NCI-H69 (cell line): ENCODE results near the gene DCT.
"Not testable (repeated sequence)": the region's sequence is repeated elsewhere in the genome, so short reads cannot be mapped to it uniquely, and the experiment has no call there.

ENCODE experiments used
- DNase-seq: peaks from one replicate; lab custom pipeline; 2025; lab: John Stamatoyannopoulos, UW

Gene DCT

DNA sequence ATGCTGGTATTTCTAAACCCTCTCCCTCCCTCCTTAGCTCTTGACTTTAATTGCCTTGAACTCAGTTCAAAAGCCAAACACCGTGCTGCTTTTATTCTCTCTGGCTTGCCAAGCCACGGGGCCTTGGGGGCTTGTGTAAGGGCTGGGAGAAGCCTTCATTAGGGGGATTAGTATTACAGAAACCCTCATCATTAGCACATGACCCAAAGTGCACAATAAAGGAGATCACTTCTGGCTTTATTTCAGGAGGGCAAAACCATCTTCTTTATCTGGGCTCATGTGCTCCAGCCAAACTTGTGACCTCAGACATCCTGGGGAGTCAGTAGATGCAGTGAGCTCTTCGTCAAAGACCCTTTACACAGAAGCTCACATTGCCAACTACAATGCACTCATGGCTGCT is at the start of gene DCT:
DCT (minus strand) TSS at position 67 of the 400 bp plus-strand sequence. CDS start 427 bp downstream, outside the sequence.
- peak; percentile 78 for DNase-seq

DNA sequence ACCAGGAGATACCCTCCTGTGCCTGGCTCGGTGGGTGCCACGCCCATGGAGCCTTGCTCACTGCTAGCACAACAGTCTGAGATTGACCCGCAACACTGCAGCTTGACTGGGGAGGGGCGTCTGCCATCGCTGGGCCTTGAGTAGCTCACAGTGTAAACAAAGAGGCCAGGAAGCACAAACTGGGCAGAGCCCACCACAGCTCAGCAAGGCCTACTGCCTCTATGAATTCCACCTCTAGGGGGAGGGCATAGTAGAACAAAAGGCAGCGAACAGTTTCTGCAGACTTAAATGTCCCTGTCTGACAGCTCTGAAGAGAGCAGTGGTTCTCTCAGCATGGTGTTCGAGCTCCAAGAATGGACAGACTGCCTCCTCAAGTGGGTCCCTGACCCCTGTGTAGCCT is 47.5 kb upstream of the DCT start:
- peak; percentile 23 for DNase-seq

DNA sequence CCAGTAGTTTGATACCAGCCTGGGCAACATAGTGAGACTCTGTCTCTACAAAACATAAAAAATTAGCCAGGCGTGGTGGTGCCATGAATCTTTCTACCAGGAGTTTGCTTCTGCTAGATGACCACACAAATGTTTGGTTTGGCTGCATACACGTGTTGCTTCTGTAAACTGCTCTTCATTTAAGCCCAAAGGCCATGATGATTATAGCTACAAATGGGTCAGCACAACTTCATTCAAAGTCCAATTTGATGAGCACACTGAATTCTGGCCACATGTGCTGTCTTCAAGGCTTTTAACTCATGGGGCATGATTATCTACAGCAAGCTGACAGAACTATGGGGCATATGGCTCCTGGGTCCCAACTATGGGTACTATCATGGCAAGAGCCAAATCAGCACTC is 46.3 kb upstream of the DCT start:
- DNase-seq: no peak

DNA sequence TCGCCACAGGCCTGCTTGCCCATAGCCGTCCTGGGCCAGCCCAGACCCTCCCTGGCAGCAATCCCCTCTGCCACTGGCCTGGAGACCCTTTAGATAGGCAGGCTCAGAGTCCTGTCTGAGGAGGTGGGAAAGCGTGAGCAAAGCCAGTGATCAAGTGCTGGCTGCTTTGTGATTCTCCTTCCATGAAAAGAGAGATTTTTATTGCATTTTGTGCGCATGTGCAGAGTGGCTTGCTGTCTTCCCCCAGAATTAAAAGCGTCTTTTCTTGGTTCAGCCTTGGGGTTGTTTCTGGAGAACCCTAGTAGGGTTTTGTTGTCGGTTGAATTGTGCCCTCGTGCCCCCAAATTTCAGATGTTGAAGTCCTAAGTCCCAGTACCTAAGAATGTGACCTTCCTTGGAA is 44.9 kb upstream of the DCT start:
- DNase-seq: no peak

DNA sequence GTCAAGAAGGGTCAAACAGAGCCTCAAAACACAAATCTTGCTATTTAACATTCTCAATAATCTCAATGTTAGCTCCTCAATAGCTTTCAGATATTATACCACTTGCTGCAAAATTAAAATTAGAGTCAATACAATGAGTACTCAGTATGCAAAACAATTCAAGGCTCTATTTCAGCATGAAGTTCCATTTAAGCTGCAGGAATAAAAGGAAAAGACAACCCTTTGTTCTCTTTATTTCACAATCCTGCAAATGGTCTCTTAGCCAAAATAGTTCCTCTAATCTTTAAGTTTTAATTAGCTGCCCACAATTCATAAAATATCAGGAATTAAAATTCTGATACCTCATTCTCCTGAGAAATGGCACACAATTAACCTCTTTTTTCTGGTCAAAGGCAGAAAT is 40.5 kb upstream of the DCT start:
- DNase-seq: no peak

DNA sequence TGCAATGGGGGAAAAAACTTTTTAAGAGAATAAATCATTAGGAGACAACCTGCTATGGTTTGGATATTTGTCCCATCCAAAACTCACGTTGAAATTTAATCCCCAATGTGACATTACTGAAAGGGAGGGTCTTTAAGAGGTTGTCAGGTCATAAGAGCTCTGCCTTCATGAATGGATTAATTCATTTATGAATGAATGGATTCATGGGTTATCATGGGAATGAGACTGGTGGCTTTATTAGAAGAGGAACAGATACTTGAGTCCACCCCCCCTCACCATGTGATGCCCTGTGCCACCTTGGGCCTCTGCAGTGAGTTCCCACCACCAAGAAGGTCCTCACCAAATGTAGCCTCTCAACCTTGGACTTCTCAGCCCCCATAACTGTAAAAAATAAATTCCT is 37.0 kb upstream of the DCT start:
- DNase-seq: no peak

DNA sequence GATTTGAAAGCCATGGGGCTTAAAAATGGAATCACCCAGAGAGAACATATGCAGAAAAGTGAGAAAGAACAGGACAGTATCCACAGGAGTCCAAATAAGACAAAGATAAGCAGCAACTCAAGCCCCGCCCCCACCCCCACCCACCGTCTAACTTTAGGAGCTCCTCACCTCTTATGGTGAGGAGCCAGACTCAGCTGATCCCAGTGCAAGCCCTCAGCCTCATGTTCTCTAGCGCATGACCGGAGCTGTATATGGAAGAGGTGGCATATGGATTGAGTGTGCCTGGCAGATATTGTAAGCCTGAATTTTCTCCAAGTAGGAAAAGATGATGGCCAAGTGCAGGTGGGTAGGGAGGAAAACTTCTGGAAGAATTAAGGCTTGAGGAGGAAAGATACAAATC is 36.4 kb upstream of the DCT start:
- DNase-seq: no peak

DNA sequence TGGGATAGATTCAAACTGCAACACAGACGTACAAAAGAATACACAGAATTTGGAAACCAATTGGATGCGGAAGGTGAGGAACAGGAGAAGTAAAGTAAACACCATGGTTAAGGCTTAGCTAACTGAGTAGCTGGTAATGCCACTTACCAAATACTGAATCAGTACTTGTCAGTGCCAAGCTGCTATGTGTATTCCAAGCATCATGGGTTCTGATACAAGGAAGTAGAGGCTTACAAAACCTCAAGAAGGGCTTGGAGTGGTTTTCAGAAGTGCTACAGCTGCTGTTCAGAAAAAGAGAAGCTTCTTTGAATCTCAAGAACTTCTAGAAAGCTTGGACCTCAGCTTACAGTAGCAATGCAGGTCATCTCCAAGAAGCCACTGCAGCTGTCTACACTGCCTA is 35.9 kb upstream of the DCT start:
- no peak for DNase-seq

DNA sequence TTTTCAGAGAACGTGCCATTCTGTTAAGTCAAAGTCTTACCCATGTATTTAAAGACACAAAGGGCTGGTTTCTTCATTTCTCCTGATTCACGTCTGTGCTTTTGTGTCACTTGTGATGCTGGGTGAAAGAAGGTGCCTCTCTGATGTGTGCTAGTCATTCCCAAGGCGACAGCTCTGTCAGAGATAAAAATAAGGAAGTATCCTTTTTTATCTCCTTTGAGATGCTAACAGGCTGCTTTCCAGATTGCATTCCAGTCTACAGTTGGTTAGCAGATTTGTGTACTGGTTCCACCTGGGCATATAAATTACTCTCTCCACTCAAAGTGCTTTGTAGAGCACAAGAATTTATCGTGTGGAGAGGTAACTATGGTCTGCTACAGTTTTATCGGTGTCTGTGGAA is 33.5 kb upstream of the DCT start:
- no peak for DNase-seq

DNA sequence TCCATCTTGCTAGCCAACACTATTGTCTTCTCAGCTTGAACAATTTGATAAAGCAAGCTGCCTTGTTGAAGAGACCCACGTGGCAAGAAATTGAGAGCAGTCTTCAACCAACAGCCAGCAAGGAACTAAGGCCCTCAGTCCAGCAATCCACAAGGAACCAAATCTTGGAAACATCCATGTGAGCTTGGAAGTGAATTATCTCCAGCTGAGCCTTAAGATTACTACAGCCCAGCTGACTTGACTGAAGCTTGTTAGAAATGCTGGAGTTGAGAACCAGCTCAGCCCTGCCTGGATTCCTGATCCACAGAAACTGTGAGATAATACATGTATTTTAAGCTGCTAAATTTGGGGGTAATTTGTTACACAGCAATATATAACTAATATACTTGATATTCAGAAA is 26.2 kb upstream of the DCT start:
- no peak for DNase-seq

DNA sequence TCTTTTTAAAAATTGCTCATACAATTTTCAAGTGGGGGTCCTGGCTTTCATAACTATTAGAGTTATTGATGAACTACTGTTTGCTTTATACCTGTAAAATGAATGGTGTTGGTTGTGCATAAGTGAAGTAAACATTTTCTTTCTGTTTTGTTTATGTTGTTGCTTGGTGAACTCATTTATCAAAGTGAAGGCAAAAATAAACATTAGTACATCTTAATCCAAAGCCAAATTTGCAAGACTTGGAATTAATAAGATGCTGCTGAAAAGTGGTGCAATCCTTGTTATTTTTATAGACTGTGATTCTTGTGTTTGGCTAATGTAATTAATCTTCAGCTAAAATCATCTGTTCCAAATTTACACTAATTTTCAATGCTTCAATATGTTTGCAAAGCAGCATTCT is 24.4 kb upstream of the DCT start:
- DNase-seq: no peak

DNA sequence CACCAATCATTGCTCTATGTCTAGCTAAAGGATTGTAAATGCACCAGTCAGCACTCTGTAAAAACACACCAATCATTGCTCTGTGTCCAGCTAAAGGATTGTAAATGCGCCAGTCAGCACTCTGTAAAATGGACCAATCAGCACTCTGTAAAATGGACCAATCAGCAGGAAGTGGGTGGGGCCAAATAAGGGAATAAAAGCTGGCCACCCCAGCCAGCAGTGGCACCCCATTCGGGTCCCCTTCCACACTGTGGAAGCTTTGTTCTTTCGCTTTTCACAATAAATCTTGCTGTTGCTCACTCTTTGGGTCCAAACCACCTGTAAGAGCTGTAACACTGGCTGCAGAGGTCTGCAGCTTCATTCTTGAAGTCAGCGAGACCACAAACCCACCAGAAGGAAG is 19.3 kb upstream of the DCT start:
- not testable (repeated sequence) for DNase-seq

DNA sequence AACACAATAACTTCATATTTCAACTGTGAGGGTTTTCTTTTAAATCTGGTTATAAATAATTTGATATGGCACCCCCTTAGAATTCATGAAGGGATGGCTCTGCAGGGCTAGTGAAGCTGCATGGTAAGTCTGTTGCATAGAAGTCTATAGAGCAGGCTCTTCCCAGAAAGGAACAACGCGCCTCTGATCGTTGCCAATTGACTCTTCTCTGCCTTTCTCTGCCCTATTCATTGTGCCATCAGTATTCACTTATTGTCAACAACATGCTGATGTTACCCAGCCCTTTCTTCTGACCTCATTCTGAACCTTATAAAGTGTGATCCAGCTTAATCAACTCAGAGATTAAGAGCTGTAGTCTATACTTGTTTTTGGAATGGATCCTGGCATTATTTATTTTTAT is 16.3 kb upstream of the DCT start:
- DNase-seq: no peak

DNA sequence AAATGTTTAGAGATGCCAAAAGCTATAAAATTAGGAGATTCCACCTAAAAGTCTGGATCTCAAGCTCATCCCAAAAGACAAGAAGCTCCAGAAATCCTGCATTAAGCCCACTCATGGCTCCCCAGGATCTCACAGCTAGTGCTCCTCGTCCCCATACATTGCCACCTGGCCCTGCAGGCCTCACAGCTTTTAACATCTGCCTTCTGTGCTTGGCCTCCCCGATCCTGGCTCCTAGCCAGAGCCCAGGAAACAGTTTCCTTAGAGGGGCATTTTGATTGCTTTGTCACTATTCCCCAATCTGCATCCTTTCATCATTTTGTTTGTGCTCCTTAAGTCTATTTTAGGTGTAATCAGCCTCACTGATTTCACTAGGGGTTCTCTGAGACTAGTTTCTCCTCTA is 14.5 kb upstream of the DCT start:
- DNase-seq: peak; percentile 91

DNA sequence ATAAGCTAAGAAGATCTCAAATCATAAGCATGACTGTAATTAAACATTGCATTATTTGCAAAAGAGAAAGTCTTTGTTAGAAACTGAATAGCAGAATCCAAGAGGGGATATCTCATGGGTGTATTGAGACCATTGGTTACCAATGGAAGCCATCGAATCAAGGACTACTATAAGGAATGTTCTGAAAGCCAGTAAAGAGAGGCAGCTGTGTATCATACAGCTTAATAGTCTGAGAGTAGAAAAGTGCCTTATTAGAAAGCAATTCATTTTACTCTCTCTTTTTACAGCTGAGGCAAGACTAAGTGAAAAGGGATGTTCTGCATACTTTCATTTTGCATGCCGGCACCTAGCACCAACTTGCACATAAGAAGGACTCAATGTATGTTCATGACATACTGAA is 7.6 kb upstream of the DCT start:
- DNase-seq: no peak

DNA sequence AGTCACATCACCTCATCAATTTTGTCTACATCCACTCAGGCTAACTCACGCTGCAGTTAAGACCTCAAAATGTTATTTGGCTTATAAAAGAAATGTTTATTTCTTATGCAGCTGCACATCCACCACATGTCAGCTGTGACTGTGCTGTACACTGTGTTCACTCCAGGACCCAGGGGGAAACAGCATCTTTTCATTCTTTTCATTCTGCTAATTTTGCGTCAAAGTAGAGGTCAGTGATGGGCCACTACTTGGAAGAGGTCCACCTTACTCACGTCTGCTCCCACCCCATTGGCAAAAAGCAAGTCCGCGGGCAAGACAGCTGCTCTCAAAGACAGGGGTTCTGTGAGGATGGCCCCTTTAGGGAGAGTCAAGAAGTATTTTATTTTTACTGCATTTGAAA is 4.5 kb upstream of the DCT start:
- DNase-seq: no peak

DNA sequence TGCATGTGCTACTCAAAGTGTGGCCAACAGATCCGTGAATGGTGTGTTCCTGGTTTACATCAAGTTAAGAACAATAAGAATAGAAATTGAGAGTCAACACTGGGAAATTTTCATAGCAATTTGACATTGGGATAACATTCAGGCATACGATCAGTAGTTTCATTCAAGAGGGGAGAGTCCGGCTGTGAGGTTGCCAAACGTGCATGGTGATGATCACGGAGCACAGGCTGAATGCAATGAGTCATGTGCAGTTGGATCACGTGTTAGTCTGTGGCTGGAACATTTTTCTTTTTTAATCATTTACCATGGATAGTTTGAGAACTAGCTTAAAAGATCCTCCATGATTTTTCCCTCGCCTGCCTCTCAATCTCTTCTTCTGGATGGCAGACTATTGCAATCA is 2.5 kb upstream of the DCT start:
- no peak for DNase-seq

DNA sequence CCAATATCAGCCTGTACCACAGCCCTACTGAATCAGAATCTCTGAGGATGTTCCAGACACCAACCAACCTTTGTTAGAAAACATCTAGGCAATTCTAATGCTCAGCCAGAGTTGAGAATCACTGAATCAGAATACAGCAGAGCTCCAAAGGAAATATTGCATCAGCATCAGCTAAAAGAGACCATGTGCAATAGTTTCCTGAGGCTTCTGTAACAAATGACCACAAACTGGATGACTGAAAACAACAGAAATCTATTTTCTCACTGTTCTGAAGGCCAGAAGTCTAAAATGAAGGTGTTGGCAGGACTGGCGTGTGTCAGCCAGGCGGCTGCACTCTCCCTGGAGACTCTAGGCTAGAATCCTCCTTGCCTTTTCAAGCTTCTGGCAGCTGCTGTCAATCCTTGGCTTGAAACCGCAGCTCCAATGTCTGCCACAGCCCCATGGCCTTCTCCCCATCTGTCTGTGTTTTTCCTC is 1.2 kb upstream of the DCT start:
- DNase-seq: peak; percentile 25

DNA sequence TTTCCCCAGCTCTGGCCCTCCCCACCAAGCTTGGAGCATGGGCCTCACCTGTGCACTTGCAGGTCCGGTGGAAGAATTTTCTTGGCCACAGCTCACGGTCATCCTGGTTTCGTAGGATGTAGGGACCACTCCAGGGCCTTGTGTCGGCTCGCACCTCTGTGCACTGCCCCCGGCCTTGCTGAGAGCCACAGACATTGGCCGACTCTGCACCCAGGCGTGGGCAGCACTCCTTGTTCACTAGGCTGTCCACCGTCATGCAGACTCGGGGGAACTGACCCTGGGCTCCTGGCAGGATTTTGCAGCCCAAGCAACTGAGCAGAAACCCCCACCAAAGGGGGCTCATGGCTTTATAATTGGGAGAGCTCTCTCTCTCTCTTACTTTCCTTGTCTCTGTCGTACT is 569 bp downstream of the DCT start:
- no peak for DNase-seq

DNA sequence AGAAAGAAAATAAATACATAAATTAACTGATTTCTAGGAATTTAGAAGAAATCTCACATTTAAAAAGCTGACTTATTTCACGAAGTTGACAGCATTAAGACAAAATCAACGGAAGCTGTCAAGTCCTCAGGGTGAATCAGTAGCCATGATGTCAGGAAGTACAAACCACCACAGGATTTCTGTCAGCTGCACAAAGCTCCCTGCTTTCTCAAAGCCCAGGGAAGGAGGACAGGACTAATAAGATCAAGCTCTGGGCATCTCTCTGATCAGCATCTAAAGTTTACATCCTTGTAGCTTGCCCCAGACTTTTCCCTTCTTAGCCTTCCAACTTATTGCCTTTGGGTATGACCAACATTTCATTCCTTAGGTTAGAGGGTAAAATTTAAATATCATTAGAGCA is 9.4 kb downstream of the DCT start:
- DNase-seq: no peak

DNA sequence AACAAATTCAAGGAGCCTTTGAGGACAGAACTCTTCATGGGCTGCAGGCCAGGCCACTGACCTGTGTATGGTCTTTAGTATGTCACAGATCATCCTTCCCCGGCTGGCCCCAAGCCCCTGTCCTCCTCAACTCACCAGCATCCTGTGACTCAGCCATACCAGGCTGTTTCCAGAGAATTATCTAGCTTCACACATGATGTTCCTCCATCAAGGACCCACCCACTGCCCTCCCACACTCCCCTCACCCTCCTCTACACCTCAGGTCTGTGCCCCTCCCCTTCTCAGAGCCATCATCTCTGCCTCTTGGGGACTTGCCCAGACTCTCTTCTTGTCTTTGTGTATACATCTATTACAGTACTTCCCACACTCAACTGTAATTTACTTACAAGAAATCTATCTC is 14.7 kb downstream of the DCT start:
- DNase-seq: peak; percentile 10

DNA sequence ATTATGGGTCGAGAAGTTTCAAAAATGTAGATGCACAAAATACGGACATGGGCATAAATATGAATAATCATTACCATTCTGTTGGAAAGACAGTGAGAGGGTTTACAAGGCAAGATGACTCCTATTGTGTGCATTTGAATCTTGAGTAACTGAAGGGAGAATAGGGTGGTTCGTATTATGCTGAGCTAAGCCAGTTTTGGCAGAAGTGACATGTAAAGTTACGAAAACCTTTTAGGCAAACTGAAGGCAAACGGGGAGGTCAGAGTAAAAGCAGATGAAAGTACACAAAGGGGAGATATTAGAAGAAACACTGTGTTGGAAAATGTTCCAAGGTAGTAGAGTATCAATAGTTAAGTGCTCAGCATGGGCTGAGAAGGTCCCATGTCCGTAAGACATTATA is 16.8 kb downstream of the DCT start:
- no peak for DNase-seq

DNA sequence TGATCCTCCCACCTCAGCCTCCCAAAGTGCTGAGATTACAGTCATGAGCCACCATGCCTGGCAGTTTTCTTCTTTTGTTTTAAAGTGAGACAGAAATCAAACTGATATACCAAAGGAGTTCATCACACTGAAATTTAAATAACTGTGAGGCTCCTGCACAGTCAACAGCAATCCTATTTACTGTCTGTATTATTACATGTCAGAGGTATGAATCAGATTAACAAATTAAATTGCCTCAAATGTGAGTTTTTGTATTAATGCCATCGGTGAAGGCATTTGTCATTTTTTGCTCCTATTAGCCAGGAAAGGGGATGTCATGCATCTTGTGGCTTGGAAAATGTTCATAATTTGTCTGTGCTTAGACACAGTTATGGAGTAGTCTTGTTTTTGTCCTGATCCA is 20.4 kb downstream of the DCT start:
- no peak for DNase-seq

DNA sequence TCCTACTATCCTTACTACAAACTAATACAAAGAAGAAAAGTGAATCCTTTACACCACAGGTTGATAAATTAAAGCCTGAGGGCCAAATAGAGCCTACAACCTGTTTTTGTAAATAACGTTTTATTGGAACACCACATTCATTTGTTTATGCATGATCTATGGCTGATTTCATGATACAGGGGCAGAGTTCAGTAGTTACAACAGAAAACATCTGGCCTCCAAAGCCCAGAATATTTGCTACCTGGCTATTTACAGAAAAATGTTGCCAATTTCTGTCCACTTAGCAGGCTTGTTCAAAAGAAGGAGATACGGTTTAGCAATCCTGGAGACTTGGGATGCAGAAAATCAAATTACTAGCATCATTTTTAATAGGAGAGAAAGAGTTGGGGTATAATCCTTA is 24.1 kb downstream of the DCT start:
- no peak for DNase-seq

DNA sequence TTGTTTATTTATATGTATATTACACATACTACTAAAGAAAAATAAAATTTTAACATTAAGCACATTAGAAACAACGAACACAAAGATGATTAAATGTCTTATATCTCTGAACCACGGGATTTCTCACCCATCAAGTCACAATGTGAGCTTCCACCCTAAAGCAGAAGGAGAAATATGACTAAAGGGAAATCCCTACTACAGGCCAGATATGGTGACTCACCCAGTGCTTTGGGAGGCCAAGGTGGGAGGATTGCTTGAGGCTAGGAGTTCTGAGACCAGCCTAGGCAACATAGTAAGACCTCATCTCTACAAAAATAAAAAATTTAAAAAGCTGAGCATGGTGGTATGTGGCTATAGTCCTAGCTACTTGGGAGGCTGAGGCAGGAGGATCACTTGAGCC is 24.6 kb downstream of the DCT start:
- no peak for DNase-seq
